GM12873 (cell line): ENCODE data around the gene TMEM167A.

Experiments
- CTCF ChIP-seq: IDR thresholded peaks from 2 replicates; pipeline ENCODE4 v1.5.1; 2012; ENCODE audit warnings: low read depth, mild to moderate bottlenecking, moderate library complexity, low read length, control low read depth; ENCODE audit not compliant: insufficient read depth; ENCODE audit errors: missing control alignments

TMEM167A gene

GRCh38 chr5:83048277-83048676 lies 28.9 kb downstream of the TMEM167A start:
- TF ChIP-seq CTCF: no peak

- TF ChIP-seq CTCF: no peak
Measured at GRCh38 chr5:83044926-83045325, 32.3 kb downstream of the TMEM167A start.

- TF ChIP-seq CTCF: no peak
Measured at GRCh38 chr5:83042507-83042906, 34.7 kb downstream of the TMEM167A start.

GRCh38 chr5:83038924-83039323 lies 38.3 kb downstream of the TMEM167A start:
- no peak for TF ChIP-seq CTCF

- TF ChIP-seq CTCF: no peak
Measured at GRCh38 chr5:83036991-83037575, 40.1 kb downstream of the TMEM167A start.

- TF ChIP-seq CTCF: no peak
Measured at GRCh38 chr5:83035373-83036100, 41.7 kb downstream of the TMEM167A start.

GRCh38 chr5:83034528-83035207 lies 42.5 kb downstream of the TMEM167A start:
- no peak for TF ChIP-seq CTCF
